ENCODE results near the gene POLR1G. TPM values are rescaled to one million over a fixed set of nuclear protein-coding genes. Genes with fewer than 3 reads are reported as not detected.

Gene POLR1G
- total RNA-seq, 1 donor from 2014 or later: 4.5 TPM

GRCh38 chr19:45442778-45443461, 36.5 kb downstream of the POLR1G start:
- Histone ChIP-seq H3K4me3 (peak overlapping the region; percentile 45), H3K27ac (peak overlapping the region; percentile 93), H3K4me1 (peaks cover 41% of the 10 kb centered on the region), H3K27me3 (ENCODE audit: low read depth) (no peaks in the 10 kb centered on the region), H3K9me3 (no peaks in the 10 kb centered on the region), H3K36me3 (no peaks in the 10 kb centered on the region)
- TF ChIP-seq, protein P1, sequence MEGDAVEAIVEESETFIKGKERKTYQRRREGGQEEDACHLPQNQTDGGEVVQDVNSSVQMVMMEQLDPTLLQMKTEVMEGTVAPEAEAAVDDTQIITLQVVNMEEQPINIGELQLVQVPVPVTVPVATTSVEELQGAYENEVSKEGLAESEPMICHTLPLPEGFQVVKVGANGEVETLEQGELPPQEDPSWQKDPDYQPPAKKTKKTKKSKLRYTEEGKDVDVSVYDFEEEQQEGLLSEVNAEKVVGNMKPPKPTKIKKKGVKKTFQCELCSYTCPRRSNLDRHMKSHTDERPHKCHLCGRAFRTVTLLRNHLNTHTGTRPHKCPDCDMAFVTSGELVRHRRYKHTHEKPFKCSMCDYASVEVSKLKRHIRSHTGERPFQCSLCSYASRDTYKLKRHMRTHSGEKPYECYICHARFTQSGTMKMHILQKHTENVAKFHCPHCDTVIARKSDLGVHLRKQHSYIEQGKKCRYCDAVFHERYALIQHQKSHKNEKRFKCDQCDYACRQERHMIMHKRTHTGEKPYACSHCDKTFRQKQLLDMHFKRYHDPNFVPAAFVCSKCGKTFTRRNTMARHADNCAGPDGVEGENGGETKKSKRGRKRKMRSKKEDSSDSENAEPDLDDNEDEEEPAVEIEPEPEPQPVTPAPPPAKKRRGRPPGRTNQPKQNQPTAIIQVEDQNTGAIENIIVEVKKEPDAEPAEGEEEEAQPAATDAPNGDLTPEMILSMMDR (IDR thresholded peaks at IDR 0.05): no peak
- DNase-seq (peak; percentile 84), ATAC-seq (peak; percentile 3 to 29)
- intact Hi-C loops (cut with DNase I): no loop called here

DNA sequence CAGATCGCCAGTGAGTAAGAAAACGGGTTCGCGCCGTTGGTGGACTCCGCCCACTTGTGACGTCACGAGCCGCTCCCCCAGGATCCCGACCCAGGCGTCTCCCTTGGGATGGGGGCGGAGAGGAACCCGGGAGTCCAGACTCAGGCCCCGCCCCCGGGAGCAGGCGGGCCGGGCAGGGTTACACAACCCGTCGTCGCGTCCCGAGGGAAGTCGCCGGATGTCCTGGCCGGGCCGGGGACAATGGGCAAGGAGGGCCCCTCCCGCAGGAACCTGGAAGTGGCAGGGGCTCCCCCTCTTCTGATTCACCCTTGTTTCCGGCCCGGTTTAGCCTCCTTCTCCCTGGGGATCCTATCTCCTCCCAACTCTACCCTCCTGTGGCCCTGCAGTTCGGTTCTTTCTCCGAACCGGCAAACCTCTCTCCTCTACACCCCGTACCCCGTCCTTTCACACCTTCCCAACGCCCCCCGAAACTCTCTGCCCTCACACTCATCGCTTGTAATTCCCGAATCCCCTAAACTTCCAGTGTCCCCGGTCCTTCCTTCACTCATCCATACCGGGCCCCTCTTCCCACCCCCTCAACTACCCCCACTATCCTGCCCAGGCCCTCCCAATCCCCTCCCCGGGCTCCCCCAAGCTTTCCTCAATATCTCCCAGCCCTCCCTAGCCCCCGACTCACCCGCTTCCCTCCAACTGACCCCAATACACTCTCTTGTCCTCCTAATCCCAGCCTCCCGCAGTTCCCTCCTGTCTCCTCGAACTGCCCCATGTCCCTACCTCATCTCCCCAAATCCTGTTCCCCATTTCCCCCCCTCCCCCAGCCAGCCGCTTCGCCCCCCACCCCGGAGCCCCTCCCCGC, 37.2 kb downstream of the POLR1G start:
- peak overlapping the region; percentile 45 for H3K4me3 ChIP-seq
- H3K27ac ChIP-seq: peak overlapping the region; percentile 93
- TF ChIP-seq, protein P1 (IDR thresholded peaks at IDR 0.05): no peak
- no peaks in the 10 kb centered on the region for H3K9me3 ChIP-seq
- ATAC-seq (peak; percentile 91), DNase-seq (peak; percentile 98)
- H3K27me3 ChIP-seq (ENCODE audit: low read depth): no peaks in the 10 kb centered on the region
- intact Hi-C loops (cut with DNase I): no loop called here
- H3K36me3 ChIP-seq: no peaks in the 10 kb centered on the region
- peaks cover 44% of the 10 kb centered on the region for H3K4me1 ChIP-seq

DNA sequence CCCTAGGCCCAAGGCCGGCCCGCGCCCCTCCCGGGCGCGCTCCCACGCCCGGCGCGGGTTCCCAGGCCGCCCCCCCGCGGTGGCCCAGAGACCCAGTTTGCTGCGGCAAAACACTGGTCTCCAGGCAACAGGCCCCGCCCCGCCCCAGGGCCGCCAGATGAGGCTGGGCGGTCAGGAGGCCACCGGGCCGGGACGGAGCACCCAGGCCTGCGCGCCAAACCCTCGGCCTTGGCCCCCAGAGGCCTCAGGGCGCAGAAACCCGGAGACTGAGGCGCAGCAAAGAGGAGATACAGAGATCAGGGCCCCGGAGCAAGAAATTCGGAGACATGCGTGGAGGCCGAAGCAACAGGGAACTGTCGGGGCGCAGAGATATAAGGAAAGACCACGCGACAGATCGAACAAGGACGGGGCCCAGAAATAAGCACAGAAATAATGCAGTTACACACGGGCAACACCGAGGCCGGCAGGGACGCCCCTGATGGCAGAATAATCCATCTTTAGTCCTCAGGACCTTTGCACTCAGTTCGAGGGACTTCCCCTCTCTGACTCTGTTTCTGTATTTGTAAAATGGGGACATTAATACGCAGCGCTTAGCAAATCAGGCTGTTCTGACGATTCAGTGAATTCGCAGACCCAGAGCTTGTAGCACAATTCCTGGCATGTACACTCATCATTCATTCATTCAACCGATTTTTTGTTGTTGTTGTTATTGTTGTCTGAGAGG, 38.0 kb downstream of the POLR1G start:
- Histone ChIP-seq H3K36me3 (no peaks in the 10 kb centered on the region), H3K27me3 (ENCODE audit: low read depth) (no peaks in the 10 kb centered on the region), H3K4me1 (peaks cover 46% of the 10 kb centered on the region), H3K9me3 (no peaks in the 10 kb centered on the region), H3K27ac (peak overlapping the region; percentile 93), H3K4me3 (peak overlapping the region; percentile 45)
- TF ChIP-seq, protein P1 (IDR thresholded peaks at IDR 0.05): no peak
- DNase-seq (peak; percentile 98), ATAC-seq (peak; percentile 84 to 89)
- intact Hi-C loops (cut with DNase I): no loop called here

- Histone ChIP-seq H3K36me3 (no peaks in the 10 kb centered on the region), H3K27ac (peak overlapping the region; percentile 93), H3K4me1 (peaks cover 51% of the 10 kb centered on the region), H3K9me3 (no peaks in the 10 kb centered on the region), H3K4me3 (no peak overlapping the region), H3K27me3 (ENCODE audit: low read depth) (no peaks in the 10 kb centered on the region)
- intact Hi-C loops (cut with DNase I): no loop called here
- DNase-seq (no peak), ATAC-seq (no peak)
- TF ChIP-seq, protein P1 (IDR thresholded peaks at IDR 0.05): no peak
Observed at GRCh38 chr19:45445139-45445538, 38.7 kb downstream of the POLR1G start.

- H3K4me1 ChIP-seq: peaks cover 52% of the 10 kb centered on the region
- H3K27me3 ChIP-seq (ENCODE audit: low read depth): no peaks in the 10 kb centered on the region
- ATAC-seq (no peak), DNase-seq (no peak)
- TF ChIP-seq, protein P1 (IDR thresholded peaks at IDR 0.05): peak; percentile 29
- intact Hi-C loops (cut with DNase I): no loop called here
- H3K4me3 ChIP-seq: no peak overlapping the region
- H3K9me3 ChIP-seq: no peaks in the 10 kb centered on the region
- no peaks in the 10 kb centered on the region for H3K36me3 ChIP-seq
- H3K27ac ChIP-seq: no peak overlapping the region
Observed at GRCh38 chr19:45446295-45446694, 39.9 kb downstream of the POLR1G start.

Measured in lower lobe of right lung (tissue), 2 donors.